HEK293 (cell line): Measurements from ENCODE around the gene CD300E.

Experiments used
- CTCF ChIA-PET: fragments of 350-600 bp; formaldehyde crosslinking; extraction: SDS; loops from one replicate; lab custom pipeline; 2021; ENCODE audit warnings: antibody characterized with exemption; lab: Yijun Ruan, JAX
- POLR2A ChIA-PET: fragments of 300-600 bp; formaldehyde crosslinking; extraction: SDS; loops from one replicate; lab custom pipeline; 2020; ENCODE audit warnings: antibody characterized with exemption, inconsistent platforms; lab: Yijun Ruan, JAX
- H3K27ac ChIP-seq: fragments of 200-500 bp; sonication (Bioruptor generic); 2 replicates; pipeline ENCODE4 v1.5.1; 2014; ENCODE audit warnings: low read depth, low read length, control low read depth, inconsistent platforms; ENCODE audit errors: extremely low read depth
- H3K36me3 ChIP-seq, 2 experiments: fragments of 200-500 bp in 1 of 2; sonication (Bioruptor generic) in 1 of 2; 1 replicate in 1 of 2; 2 replicates in 1 of 2; pipeline ENCODE4 v1.5.1; 2014 to 2017; ENCODE audit warnings: inconsistent platforms in 2 of 2, low read length in 2 of 2; ENCODE audit not compliant: control insufficient read depth in 2 of 2, insufficient read depth in 1 of 2
- H3K4me1 ChIP-seq: fragments of 200-500 bp; sonication (Bioruptor generic); 2 replicates; pipeline ENCODE4 v1.5.1; 2014; ENCODE audit warnings: mild to moderate bottlenecking, low read length, inconsistent platforms; ENCODE audit not compliant: control insufficient read depth, insufficient read depth
- H3K4me3 ChIP-seq: 2 replicates; pipeline ENCODE4 v1.5.1; 2011; ENCODE audit warnings: low read depth, mild to moderate bottlenecking, control low read depth, low read length, moderate library complexity
- H3K9me3 ChIP-seq: fragments of 200-500 bp; sonication (Bioruptor generic); 2 replicates; pipeline ENCODE4 v1.5.1; 2014; ENCODE audit warnings: low read depth, low read length, inconsistent platforms; ENCODE audit not compliant: control insufficient read depth, insufficient read depth
- ATF2 ChIP-seq: fragments of 450-650 bp; formaldehyde crosslinking; IDR thresholded peaks from 2 replicates; pipeline ENCODE4 v1.5.1; 2016; ENCODE audit warnings: missing biosample characterization, missing genetic modification characterization, low read depth
- GLIS1 ChIP-seq: fragments of 450-650 bp; formaldehyde crosslinking; IDR thresholded peaks from 2 replicates; pipeline ENCODE4 v1.5.1; 2016; ENCODE audit warnings: missing biosample characterization, missing genetic modification characterization
- KLF8 ChIP-seq: fragments of 450-650 bp; formaldehyde crosslinking; IDR thresholded peaks from 2 replicates; pipeline ENCODE4 v1.5.1; 2016; ENCODE audit warnings: missing biosample characterization, missing genetic modification characterization
- PATZ1 ChIP-seq: fragments of 450-650 bp; formaldehyde crosslinking; IDR thresholded peaks from 2 replicates; pipeline ENCODE4 v1.5.1; 2016; ENCODE audit warnings: missing biosample characterization, missing genetic modification characterization
- RBAK ChIP-seq: fragments of 450-650 bp; formaldehyde crosslinking; IDR thresholded peaks from 2 replicates; pipeline ENCODE4 v1.5.1; 2016; ENCODE audit warnings: missing biosample characterization, missing genetic modification characterization
- ZBTB1 ChIP-seq: fragments of 450-650 bp; formaldehyde crosslinking; IDR thresholded peaks from 2 replicates; pipeline ENCODE4 v1.5.1; 2016; ENCODE audit warnings: missing biosample characterization, missing genetic modification characterization
- ZBTB26 ChIP-seq: fragments of 450-650 bp; formaldehyde crosslinking; optimal IDR thresholded peaks from 2 replicates; pipeline ENCODE3; 2016; ENCODE audit warnings: missing biosample characterization, mild to moderate bottlenecking, missing genetic modification characterization
- ZNF155 ChIP-seq: fragments of 450-650 bp; formaldehyde crosslinking; IDR thresholded peaks from 2 replicates; pipeline ENCODE4 v1.5.1; 2016; ENCODE audit warnings: missing biosample characterization, missing genetic modification characterization
- ZNF157 ChIP-seq: fragments of 450-650 bp; formaldehyde crosslinking; IDR thresholded peaks from 2 replicates; pipeline ENCODE4 v1.5.1; 2016; ENCODE audit warnings: missing biosample characterization, missing genetic modification characterization
- ZNF18 ChIP-seq: fragments of 450-650 bp; formaldehyde crosslinking; IDR thresholded peaks from 2 replicates; pipeline ENCODE4 v1.5.1; 2016; ENCODE audit warnings: missing biosample characterization, missing genetic modification characterization
- ZNF23 ChIP-seq: fragments of 450-650 bp; formaldehyde crosslinking; IDR thresholded peaks from 2 replicates; pipeline ENCODE4 v1.5.1; 2016; ENCODE audit warnings: missing biosample characterization, missing genetic modification characterization, borderline replicate concordance
- ZNF266 ChIP-seq: fragments of 450-650 bp; formaldehyde crosslinking; IDR thresholded peaks from 2 replicates; pipeline ENCODE4 v1.5.1; 2016; ENCODE audit warnings: missing biosample characterization, missing genetic modification characterization, low read depth
- ZNF292 ChIP-seq: fragments of 450-650 bp; formaldehyde crosslinking; IDR thresholded peaks from 2 replicates; pipeline ENCODE4 v1.5.1; 2016; ENCODE audit warnings: low read depth, missing biosample characterization, missing genetic modification characterization, borderline replicate concordance
- ZNF366 ChIP-seq: fragments of 450-650 bp; formaldehyde crosslinking; conservative IDR thresholded peaks from 2 replicates; pipeline ENCODE4 v1.5.1; 2016; ENCODE audit warnings: missing biosample characterization, missing genetic modification characterization
- ZNF398 ChIP-seq: fragments of 450-650 bp; formaldehyde crosslinking; IDR thresholded peaks from 2 replicates; pipeline ENCODE4 v1.5.1; 2017; ENCODE audit warnings: missing biosample characterization, missing genetic modification characterization
- ZNF548 ChIP-seq: fragments of 450-650 bp; formaldehyde crosslinking; IDR thresholded peaks from 2 replicates; pipeline ENCODE4 v1.5.1; 2016; ENCODE audit warnings: missing biosample characterization, missing genetic modification characterization
- ZNF549 ChIP-seq: fragments of 450-650 bp; IDR thresholded peaks from 2 replicates; pipeline ENCODE4 v1.5.1; 2018; ENCODE audit warnings: missing biosample characterization, missing genetic modification characterization, mild to moderate bottlenecking, inconsistent platforms, moderate library complexity
- ZNF660 ChIP-seq: fragments of 450-650 bp; IDR thresholded peaks from 2 replicates; pipeline ENCODE4 v1.5.1; 2018; ENCODE audit warnings: missing biosample characterization, mild to moderate bottlenecking, missing genetic modification characterization
- ZNF664 ChIP-seq: fragments of 450-650 bp; formaldehyde crosslinking; IDR thresholded peaks from 2 replicates; pipeline ENCODE4 v1.5.1; 2016; ENCODE audit warnings: missing biosample characterization, missing genetic modification characterization
- ZNF830 ChIP-seq: fragments of 450-650 bp; IDR thresholded peaks from 2 replicates; pipeline ENCODE4 v1.5.0; 2018; ENCODE audit warnings: missing biosample characterization, missing genetic modification characterization, low read depth, mild to moderate bottlenecking, moderate library complexity

The CD300E gene

GRCh38 chr17:74598346-74599022 is 25.1 kb downstream of the CD300E start:
- TF ChIP-seq ZNF266 (tag by site-specific recombination): no peak
- no peak for TF ChIP-seq ZBTB1 (tag by site-specific recombination)
- TF ChIP-seq ZNF398 (tag by site-specific recombination): 0 out of 2 replicates have a peak, but pooled peaks have one; percentile 47
- H3K9me3 ChIP-seq: no peaks in the 10 kb centered on the region
- ChIA-PET CTCF (interaction anchor here (0.5 to 1.8 kb wide), 6 partner anchors 21 to 219 kb away, joined by 3 to 6 read pairs (median 3); no protein-coding TSS in a partner anchor), POLR2A (no interaction called here)
- no peaks in the 10 kb centered on the region for H3K4me1 ChIP-seq
- H3K36me3 ChIP-seq: no peaks in the 10 kb centered on the region
- H3K27ac ChIP-seq: no peak overlapping the region
- H3K4me3 ChIP-seq: no peak overlapping the region

GRCh38 chr17:74597069-74597790 is 26.3 kb downstream of the CD300E start:
- Histone ChIP-seq H3K9me3 (no peaks in the 10 kb centered on the region), H3K4me1 (no peaks in the 10 kb centered on the region), H3K4me3 (no peak overlapping the region), H3K27ac (no peak overlapping the region), H3K36me3 (no peaks in the 10 kb centered on the region)
- POLR2A ChIA-PET: no interaction called here
- CTCF ChIA-PET: interaction anchor here (0.6 to 1.0 kb wide), 2 partner anchors 20 to 37 kb away, joined by 3 to 4 read pairs; no protein-coding TSS in a partner anchor
- TF ChIP-seq GLIS1 (tag by site-specific recombination): no peak
- no peak for TF ChIP-seq PATZ1 (tag by site-specific recombination)
- no peak for TF ChIP-seq ZNF23 (tag by site-specific recombination)
- no peak for TF ChIP-seq ZNF549
- TF ChIP-seq ZNF664 (tag by site-specific recombination): no peak
- no peak for TF ChIP-seq KLF8 (tag by site-specific recombination)
- TF ChIP-seq ZNF292 (tag by site-specific recombination): no peak
- no peak for TF ChIP-seq ZNF548 (tag by site-specific recombination)
- TF ChIP-seq ZBTB26 (tag by site-specific recombination): no peak
- no peak for TF ChIP-seq RBAK (tag by site-specific recombination)

GRCh38 chr17:74595037-74595750 is 28.3 kb downstream of the CD300E start:
- POLR2A ChIA-PET: no interaction called here
- H3K36me3 ChIP-seq: no peaks in the 10 kb centered on the region
- no peak overlapping the region for H3K4me3 ChIP-seq
- no peak overlapping the region for H3K27ac ChIP-seq
- no peaks in the 10 kb centered on the region for H3K4me1 ChIP-seq
- TF ChIP-seq ZNF18 (tag by site-specific recombination) (no peak), ZNF157 (tag by site-specific recombination) (peak; percentile 97), ZNF366 (tag by site-specific recombination) (no peak), ZNF660 (tag by site-specific recombination) (no peak), ATF2 (peak; percentile 53; the same call in 1 of the 2 replicates), ZNF155 (tag by site-specific recombination) (no peak), ZNF830 (tag by site-specific recombination) (no peak)
- TF ChIP-seq, all 188 proteins: peak for 2
- CTCF ChIA-PET: interaction anchor here (0.7 to 1.1 kb wide), 3 partner anchors 62 to 228 kb away, joined by 3 read pairs; partner anchors contain the start of gene GPR142
- no peaks in the 10 kb centered on the region for H3K9me3 ChIP-seq
